GM18870 (cell line): ENCODE measurements around the gene GAL3ST1.
"Not testable (repeated sequence)": the region's sequence is repeated elsewhere in the genome, so short reads cannot be mapped to it uniquely, and the experiment has no call there.

Source experiments
- ATAC-seq: cut with Tn5 transposase; IDR thresholded peaks from one replicate; pipeline ENCODE4 v1.9.1; 2021; ENCODE audit warnings: moderate library complexity; ENCODE audit not compliant: unreplicated experiment

Gene GAL3ST1

DNA sequence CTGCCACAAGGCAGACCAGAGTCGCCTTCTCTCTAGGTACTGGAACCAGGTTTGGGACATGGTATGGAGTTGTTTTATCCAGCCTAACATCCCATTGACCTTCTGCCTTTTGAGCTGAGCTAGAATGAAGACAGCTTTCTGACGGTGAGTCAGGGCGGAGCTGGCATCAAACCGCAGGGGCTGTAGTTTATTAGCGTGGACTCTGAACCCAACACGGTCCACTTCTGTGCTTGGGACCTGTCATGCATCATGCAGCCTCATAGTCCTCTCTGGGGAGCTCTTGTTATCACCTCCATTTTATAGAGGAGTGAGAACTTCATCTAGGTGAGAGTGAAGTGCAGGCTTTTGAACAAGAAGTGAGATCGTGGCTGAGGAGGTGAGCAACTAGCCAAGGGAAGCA is 8.3 kb downstream of the GAL3ST1 start:
- no peak for ATAC-seq

DNA sequence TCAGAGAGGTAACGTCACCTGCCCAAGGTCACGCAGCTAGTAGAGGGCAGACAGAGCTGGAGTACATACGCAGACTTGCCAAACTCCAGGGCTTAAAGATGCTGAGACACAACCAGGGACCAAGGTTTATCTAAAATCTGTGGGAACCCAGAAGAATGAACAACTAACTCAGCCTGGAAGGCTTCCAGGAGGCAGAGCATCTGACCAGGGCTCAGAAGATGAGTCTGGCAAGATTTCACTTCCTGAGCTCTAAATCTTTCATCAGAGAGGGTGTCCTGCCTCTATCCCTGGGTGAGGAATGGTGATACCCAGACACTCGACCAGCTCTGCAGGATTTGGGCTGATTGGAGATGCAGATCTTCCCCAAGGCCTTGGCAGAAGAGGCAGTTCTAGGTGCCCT is 9.1 kb downstream of the GAL3ST1 start:
- ATAC-seq: no peak

DNA sequence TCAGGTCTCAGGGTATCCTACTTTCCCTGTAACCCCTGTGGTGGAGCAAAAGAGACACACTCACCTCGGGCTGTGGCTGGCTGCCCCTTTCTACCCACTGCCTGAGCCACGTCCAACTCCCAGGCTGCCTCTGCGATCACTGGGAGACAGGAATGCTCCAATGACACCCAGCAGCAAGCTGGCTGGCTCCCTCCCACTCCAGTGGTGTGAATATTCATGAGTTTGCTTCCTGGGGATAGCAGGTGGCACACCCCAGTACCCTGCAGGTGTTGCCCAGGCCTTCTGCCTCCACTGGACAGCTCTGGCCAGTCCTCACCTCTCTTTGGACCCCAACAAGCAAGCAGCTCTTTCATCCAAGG is 9.7 kb downstream of the GAL3ST1 start:
- ATAC-seq: no peak

DNA sequence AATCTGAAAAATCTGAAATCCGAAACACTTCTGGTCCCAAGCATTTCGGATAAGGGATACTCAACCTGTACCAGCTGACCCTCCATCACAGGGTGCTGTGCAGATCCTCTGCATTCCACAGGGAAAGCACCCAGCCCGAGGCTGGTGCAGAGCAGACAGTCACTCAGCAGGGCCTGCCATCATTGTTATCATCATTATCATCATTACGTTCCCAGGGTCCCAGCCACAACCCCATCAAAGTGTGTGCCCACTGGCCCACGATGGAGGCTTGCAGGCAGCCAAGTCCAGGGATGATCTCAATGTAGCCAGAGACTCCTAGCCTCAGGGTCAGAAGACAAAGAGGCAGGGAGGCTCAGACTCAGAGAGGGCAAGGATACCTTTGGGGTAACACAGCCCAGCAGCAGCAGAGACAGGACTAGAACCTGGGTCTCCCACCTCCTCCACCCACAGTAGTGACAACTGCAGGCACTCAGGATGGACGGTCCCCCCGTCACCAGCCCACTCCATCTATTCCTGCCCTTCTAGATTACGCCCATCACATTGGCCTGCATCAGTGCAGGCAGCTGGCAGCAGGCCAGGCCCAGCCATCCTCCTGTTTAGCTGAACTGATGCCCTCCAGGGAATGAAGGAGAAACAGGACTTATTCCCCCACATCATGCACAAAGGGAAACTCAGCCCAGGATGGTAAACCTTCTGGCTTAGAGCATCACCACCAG is 10.3 kb downstream of the GAL3ST1 start:
- ATAC-seq: no peak

DNA sequence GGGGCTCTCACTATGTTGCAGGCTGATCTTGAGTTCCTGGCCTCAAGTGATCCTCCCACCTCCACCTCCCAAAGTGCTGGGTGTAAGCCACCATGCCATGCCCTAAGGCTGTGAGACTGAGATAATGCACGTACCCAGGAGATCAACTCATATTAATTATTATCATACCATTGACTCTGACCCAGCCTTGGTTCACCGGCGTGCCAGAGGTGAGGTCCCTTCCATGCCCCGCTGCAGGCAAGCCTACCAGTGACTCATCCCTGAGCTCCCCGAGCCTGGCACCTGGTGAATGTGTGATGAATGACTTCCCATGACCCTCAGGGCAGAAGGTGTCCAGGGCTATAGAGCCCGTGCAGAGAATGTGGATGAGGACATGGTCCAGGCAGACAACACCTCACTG is 12.1 kb downstream of the GAL3ST1 start:
- ATAC-seq: no peak

DNA sequence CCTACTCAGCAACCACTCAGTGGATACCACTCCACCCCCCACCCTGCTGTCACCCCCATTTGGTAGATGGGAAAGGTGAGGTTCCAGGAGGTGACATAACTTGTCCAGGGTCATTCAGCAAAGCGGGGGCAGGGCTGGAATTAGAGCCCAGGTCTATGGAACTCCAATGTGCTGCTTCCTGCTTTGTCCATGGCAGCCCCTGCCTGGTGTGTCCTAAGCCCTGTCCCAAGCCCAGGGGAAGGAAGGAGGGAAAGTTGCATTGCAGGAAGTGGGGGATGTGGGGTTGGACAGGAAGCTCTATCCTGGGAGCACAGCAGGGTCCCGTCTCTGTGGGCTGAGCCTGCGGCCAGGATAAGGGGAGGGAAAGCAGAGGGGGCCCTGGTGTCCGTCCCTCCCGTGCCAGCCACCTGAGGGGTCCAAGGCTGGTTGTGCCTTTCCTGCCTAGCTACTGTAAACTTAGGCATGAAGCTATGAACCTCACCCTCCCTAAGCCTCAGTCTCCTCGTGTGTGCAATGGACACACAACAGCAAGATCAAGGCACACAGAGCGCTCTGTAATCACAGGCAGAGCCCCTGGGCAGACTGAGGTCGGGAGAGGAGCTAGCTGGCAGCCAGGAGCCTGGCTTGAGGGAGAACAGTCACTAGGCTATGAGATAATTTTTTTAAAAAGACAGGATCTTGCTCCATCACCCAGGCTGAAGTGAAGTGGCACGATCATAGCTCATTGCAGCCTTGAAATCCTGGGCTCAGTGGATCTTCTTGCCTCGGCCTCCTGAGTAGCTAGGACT is 12.9 kb downstream of the GAL3ST1 start:
- no peak for ATAC-seq

DNA sequence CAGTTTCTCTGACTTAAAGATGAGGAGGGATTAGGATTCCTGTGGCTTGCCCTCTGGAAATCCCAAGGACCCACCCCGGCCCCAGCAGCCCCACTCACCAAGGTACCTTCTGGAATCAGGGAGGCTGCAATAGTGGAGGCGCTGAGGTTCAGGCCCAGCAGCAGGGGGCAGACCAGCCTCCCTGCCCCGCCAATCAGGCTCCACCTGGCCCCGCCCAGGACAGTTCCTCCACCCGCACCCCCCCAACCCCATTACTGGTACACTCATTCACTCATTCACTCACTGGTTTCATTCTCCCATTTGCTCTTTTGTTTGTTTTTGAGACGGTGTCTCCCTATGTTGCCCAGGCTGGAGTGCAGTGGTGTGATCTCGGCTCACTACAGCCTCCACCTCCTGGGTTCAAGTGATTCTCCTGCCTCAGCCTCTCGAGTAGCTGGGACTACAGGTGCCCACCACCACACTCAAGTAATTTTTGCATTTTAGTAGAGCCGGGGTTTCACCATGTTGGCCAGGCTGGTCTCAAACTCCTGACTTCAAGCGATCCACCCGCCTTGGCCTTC is 13.7 kb downstream of the GAL3ST1 start:
- not testable (repeated sequence) for ATAC-seq

DNA sequence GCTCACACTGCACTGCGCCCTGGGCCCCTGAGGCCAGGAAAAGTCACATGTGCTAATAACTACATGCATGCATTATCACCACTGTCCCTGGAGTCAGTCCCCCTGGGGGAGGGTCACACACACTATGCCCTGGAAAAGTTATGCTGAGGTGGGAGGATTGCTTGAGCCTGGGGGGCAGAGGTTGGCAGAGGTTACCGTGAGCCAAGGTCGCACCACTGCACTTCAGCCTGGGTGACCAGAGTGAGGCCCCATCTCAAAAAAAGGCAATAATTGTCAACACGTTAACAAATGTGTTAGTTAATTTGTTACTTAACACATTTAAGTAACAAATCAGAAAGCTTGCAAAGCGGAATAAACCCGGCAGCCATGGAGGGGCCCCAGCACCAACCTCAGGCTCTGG is 14.6 kb downstream of the GAL3ST1 start:
- no peak for ATAC-seq

DNA sequence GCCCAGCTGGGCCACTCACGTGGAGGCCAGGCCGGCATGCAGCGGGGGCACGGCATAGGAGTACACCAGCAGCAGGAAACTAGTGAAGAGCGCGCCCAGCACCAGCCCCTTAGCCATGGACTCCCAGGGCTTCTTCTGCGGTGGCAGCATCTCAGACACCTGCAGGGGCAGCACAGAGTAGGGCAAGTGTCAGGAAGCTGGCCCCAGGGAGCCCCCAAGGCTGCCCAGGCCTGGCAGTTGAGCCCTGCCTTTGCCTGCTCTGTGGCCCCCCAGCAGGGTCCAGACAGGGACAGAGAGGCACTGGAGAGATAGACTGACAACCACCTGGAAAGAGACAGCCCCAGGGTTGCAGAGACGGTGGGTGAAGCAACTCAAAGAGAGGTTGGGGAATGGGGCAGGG is 17.2 kb downstream of the GAL3ST1 start:
- ATAC-seq: no peak

DNA sequence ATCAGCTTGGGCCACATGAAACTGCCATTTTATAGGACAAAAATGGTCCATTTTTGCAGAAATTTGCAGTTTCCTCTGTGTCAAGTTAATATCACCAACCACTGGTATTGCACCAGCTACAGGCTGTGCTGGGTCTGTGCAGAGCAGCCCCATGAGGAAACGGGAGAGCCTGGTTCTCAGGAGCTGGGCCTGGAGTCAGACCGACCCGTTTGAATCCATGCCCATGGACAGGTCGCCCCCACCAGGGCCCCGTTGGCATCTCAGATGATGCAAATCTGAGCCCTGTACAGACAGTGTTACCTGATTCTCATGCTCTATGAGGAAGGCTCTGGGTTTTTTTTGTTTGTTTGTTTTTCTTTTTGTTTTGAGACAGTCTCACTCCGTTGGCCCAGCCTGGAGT is 18.1 kb downstream of the GAL3ST1 start:
- no peak for ATAC-seq

DNA sequence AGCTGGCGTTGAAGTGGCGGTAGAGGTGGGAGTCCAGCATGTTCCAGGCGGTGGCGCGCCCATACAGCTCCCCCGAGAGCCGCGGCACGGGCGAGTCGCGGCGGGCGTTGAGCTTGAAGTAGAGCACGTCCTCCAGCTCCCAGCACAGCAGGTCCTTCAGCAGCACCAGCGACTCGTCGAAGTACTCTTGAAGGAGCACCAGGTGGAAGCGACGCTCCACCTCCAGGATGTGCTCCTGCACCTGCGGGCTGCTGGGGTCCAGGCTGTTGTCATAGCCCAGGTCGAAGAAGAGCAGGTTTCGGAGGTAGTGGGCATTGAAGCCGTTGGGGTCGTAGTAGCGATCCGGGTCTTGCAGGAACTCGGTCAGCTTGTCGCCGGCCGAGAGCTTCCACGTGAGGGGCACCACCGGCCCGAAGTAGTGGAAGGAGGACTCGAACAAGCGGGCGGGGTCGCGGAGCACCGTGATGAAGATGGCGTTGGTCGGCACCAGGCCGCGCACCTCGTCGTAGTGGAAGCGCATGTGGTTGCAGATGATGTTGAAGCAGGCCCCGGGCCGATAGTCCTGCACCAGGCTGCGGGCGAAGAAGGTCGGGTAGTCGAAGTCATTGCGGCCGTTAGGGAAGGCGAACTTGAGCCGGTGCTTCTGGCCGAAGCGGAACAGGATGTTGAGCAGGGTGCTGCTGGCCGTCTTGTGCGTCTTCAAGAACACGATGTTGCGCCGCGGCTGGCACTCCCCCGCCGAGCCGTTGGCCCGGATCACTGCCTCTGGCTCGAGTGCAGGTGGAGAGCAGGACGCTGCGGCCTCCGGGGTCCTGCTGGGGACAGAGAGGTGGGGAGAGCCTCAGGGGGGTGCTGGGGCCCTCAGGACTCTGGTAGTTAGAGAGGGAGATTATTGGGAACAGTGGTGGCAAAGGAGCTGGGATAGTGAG is 18.9 kb downstream of the GAL3ST1 start:
- ATAC-seq: no peak

DNA sequence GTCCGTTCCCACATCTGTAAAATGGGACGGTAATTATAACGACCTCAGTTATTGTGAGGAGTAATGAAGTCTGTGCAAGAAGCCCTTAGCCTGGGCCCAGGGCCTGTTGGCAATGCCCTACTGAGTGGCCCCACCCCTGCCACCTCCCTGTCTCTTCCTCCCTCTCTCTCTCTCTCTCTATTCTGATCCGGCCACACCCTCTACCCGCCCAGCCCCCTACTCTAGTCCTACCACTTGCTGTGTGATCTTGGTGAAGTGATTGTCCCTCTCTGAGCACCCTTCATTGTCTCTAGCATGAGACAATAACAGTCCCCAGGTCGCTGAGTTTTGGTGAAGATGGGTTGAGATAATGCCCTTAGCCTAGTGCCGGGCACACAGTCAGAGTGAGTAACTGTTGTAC is 20.5 kb downstream of the GAL3ST1 start:
- ATAC-seq: no peak

DNA sequence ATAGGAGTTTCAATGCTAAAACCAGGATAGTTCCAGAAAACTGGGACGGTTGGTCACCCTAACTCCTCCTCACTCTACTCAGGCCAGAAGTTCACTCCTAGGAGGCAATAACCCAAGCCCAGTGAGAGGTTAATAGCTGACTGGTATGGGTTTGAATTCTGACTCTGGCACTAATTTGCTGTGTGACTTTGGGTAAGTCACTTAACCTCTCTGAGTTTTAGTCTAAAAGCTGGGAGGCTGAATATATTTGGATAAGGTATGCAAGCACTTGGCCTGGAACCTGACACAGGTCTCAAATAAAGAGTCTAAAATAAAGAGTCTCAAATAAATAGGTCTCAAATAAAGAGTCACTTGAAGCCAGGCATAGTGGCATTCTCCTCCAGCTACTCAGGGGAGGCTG is 21.7 kb downstream of the GAL3ST1 start:
- no peak for ATAC-seq

DNA sequence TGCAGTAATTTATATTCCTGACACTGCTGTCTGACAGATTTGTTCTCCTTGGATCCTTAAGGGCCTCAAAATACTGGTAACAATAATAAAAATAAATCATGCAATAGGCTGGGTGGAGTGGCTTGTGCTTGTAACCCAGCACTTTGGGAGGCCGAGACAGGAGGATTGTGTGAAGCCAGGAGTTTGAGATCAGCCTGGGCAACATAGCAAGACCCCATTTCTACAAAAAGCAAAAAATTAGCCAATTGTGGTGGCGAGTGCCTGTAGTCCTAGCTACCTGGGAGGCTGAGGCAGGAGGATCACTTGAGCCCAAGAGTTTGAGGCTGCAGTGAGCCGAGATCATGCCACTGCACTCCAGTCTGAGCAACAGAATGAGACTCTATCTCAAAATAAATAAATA is 22.7 kb downstream of the GAL3ST1 start:
- not testable (repeated sequence) for ATAC-seq

DNA sequence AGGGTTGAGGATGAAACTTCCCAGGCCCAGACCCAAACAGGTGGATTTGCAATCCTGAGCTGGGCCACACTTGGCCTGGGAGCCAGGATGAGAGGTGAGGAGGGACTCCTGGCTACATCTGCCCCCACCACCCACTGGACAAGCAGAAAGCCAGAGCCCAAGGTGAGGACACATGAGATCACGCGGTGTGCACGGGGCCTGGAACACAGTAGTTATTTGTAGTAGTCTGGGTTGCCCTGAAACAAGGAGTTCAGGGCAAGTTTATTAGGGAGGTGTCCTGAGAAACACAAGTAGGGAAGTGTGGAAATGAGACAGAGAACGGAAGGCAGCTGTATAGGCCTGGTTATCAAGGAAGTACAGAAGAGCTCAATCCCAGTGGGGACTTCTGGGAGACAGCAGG is 27.3 kb downstream of the GAL3ST1 start:
- ATAC-seq: no peak

DNA sequence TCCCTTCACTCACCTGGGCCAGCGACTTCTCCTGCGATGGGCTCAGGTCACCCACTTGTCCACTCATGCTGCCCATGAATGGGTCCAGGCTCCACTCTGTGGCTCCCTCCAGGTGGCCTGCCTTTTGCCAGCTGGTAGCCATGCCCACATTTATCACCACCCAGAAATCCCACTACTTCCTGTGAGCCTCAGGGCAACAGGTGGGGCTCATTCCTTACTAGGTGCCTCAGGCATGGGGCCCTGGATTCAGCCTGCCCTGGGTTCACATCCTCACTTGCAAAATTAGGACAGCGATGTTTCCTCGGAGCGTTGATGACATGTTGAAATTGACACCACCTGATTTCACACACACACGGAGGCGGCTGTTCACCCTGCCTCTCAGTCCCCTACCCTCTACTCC is 27.8 kb downstream of the GAL3ST1 start, which contains the start of gene SEC14L6:
SEC14L6 (minus strand) TSS at position 126 of the 400 bp plus-strand sequence; CDS start at position 67, 59 bp downstream.
- ATAC-seq: no peak

DNA sequence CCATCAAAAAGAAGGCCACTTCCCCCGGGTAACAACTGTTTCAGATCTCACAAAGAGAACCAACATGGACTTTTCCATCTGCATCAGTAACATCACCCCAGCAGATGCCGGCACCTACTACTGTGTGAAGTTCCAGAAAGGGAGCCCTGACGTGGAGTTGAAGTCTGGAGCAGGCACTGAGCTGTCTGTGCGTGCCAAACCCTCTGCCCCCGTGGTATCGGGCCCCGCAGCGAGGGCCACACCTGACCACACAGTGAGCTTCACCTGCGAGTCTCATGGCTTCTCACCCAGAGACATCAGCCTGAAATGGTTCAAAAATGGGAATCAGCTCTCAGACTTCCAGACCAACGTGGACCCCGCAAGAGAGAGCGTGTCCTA is 31.7 kb downstream of the GAL3ST1 start:
- no peak for ATAC-seq

DNA sequence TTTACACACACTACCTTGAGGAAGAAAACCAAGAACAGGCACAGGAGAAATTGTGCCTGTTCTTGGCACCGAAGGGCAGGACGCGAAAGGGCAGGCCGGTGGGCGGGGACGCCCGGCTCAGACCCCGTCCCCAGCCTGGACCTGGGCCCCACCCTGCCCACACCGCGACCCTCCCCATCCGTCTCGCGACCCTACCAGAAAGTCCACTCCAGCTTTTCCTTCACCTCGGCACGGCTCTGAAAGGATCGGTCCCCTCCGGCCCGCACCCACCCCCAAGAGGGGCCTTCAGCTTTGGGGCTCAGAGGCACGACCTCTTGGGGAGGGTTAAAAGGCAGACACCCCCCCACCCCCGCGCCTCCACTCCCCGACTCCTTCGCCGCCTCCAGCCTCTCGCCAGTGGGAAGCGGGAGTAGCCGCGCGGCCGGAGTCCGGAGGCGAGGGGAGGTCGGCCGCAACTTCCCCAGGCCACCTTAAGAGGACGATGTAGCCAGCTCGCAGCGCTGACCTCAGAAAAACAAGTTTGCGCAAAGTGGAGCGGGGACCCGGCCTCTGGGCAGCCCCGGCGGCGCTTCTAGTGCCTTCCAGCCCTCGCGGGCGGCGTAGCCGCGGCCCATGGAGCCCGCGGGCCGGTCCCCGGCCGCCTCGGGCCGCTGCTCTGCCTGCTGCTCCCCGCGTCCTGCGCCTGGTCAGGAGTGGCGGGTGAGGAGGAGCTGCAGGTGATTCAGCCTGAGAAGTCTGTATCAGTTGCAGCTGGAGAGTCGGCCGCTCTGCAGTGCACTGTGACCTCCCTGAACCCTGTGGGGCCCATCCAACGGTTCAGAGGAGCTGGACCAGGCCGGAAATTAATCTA is 32.3 kb downstream of the GAL3ST1 start:
- no peak for ATAC-seq

DNA sequence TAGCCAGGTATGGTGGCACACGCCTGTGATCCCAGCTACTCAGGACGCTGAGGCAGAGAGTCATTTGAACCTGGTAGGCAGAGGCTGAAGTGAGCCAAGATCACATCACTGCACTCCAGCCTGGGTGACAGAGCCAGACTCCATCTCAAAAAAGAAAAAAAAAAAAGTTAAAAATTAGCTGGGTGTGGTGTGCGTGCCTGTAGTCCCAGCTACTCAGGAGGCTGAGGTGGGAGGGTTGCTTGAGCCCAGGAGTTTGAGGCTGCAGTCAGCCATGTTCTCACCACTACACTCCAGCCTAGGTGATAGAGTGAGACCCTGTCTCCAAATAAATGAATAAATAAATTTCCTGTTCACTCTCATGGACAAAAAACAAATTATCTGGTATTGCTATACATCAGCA is 33.0 kb downstream of the GAL3ST1 start:
- not testable (repeated sequence) for ATAC-seq

DNA sequence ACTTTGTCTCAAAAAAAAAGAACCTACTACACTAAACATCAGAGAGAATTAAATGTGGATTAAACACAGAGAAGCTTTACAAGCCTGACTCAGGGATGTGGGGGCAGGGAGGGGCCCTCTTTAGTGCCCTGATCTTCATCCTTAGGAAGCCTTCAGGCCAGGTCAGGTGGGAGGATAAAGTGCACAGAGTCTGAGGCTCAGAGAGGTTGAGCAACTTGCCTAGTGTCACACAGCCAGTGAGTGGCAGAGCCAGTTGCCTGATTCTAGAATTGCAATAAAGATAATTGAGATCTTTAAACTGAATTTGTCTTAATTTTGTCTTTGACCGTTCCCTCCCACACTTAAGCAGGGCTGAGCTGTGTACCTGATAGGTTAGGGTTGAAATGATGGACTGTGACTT is 35.1 kb downstream of the GAL3ST1 start:
- ATAC-seq: no peak
